Naive thymus-derived CD8-positive, alpha-beta T cell (primary cell): ENCODE measurements around the gene LCMT1. TPM values are rescaled to one million over a fixed set of nuclear protein-coding genes. Genes with fewer than 3 reads are reported as not detected.
"Not testable (repeated sequence)": the region's sequence is repeated elsewhere in the genome, so short reads cannot be mapped to it uniquely, and the experiment has no call there.

Source experiments
- ATAC-seq, 2 donors: fragments of 150-1000 bp; cut with Tn5 transposase in 1 of 2; sonication (Bioruptor Pico), chemical (Tn5 transposase) in 1 of 2; 1 replicate in 1 of 2; 2 replicates in 1 of 2; pipeline ENCODE4 v1.10.0; 2021; ENCODE audit warnings: mild to moderate bottlenecking in 2 of 2, moderate library complexity in 2 of 2
- POLR2A ChIA-PET: fragments of 350-600 bp; sonication (Branson Sonifier 250); formaldehyde crosslinking; loops from one replicate; lab custom pipeline; 2021; ENCODE audit warnings: antibody characterized with exemption; lab: Charles Lee
- DNase-seq, 10 donors: peaks; one replicate each; pipeline versions ENCODE4 v3.0.0 to v3.0.0-alpha.2; 2020 to 2022
- H3K27ac Mint-ChIP-seq, 10 donors: one replicate each; pipeline ENCODE4 v1.8.0; 2020 to 2022; ENCODE audit warnings: mild to moderate bottlenecking in 10 of 10, mixed read lengths in 10 of 10, moderate library complexity in 4 of 10, inconsistent platforms in 1 of 10
- H3K27me3 Mint-ChIP-seq, 5 donors: one replicate each; pipeline ENCODE4 v1.8.0; 2021 to 2022; ENCODE audit warnings: mixed read lengths in 5 of 5
- H3K36me3 Mint-ChIP-seq, 3 donors: one replicate each; pipeline ENCODE4 v1.8.0; 2020 to 2022; ENCODE audit warnings: mixed read lengths in 3 of 3, mild to moderate bottlenecking in 2 of 3, inconsistent platforms in 1 of 3
- H3K4me1 Mint-ChIP-seq, 4 donors: one replicate each; pipeline ENCODE4 v1.8.0; 2021 to 2022; ENCODE audit warnings: mixed read lengths in 4 of 4
- H3K4me3 Mint-ChIP-seq, 10 donors: one replicate each; pipeline ENCODE4 v1.8.0; 2020 to 2022; ENCODE audit warnings: mild to moderate bottlenecking in 10 of 10, mixed read lengths in 10 of 10, moderate library complexity in 6 of 10, inconsistent platforms in 1 of 10
- H3K9me3 Mint-ChIP-seq, 9 donors: one replicate each; pipeline ENCODE4 v1.8.0; 2020 to 2022; ENCODE audit warnings: mixed read lengths in 9 of 9, mild to moderate bottlenecking in 3 of 9, inconsistent platforms in 1 of 9, moderate library complexity in 1 of 9
- polyA plus RNA-seq, 3 donors: library from polyadenylated mRNA; unstranded; fragments of 300-500 nt; fragmentation: Illumina TruSeq; gene quantifications; one replicate each; pipeline ENCODE4 v1.2.3, GENCODE V29; 2021
- total RNA-seq, 8 experiments: library from RNA in 2 of 8; stranded (reverse) in 2 of 8; gene quantifications; one replicate each; pipeline ENCODE4 v1.2.3 and lab custom pipeline; 2021 to 2026

Gene LCMT1
- total RNA-seq, result 10 to 100 TPM; 29.9 to 35.0 TPM
- 10 to 100 TPM; 38.7 to 41.4 (median 40.6) TPM for polyA plus RNA-seq
- 16.7 to 23.6 (median 19.6) reads per million in 6 experiments for total RNA-seq (lab: John Stamatoyannopoulos, UW)

- ATAC-seq, result peak; percentile 91 to 92
- peak within 1 kb of the TSS; percentile 76 to 96 (median 94) for H3K27ac Mint-ChIP-seq
- POLR2A ChIA-PET, result interaction anchor here (1.2 to 7.3 kb wide), 6 partner anchors 17 to 97 kb away, joined by 4 to 245 read pairs (median 10); partner anchors contain the start of gene ARHGAP17
- no peaks in the 10 kb centered on the region for H3K9me3 Mint-ChIP-seq
- peak; percentile 79 to 96 (median 91) for DNase-seq
- H3K27me3 Mint-ChIP-seq, result no peaks in the 10 kb centered on the region
- H3K36me3 Mint-ChIP-seq, result peaks cover 3 to 21% (median 4%) of the 10 kb centered on the region in 3 donors
- H3K4me1 Mint-ChIP-seq, result peaks cover 39 to 77% (median 68%) of the 10 kb centered on the region in 4 donors
- H3K4me3 Mint-ChIP-seq, result peak within 1 kb of the TSS; percentile 92 to 99 (median 96)
These were observed at the start of gene LCMT1 for GRCh38 chr16:25111403-25112166. Gene LCMT1, plus strand, starts transcription at chr16:25111742. Its CDS starts 142 bp downstream, at chr16:25111884.

- peak overlapping the region; percentile 2 to 66 (median 57) for H3K4me3 Mint-ChIP-seq
- H3K9me3 Mint-ChIP-seq, result no peaks in the 10 kb centered on the region
- H3K4me1 Mint-ChIP-seq, result peaks cover 30 to 78% (median 74%) of the 10 kb centered on the region in 4 donors
- H3K27me3 Mint-ChIP-seq, result no peaks in the 10 kb centered on the region
- ATAC-seq (no peak), DNase-seq (no peak)
- POLR2A ChIA-PET, result interaction anchor here (1.2 to 14.8 kb wide), 2 partner anchors 13 to 46 kb away, joined by 5 to 245 read pairs; partner anchors contain the start of gene LCMT1
- H3K27ac Mint-ChIP-seq, result peak overlapping the region; percentile 76 to 98 (median 92)
- no peaks in the 10 kb centered on the region for H3K36me3 Mint-ChIP-seq
These were observed 48.4 kb upstream of the LCMT1 start for GRCh38 chr16:25063102-25063501.

- DNase-seq (no peak), ATAC-seq (no peak)
- no peaks in the 10 kb centered on the region for H3K36me3 Mint-ChIP-seq
- peak overlapping the region; percentile 76 to 98 (median 92) for H3K27ac Mint-ChIP-seq
- H3K4me1 Mint-ChIP-seq, result peaks cover 31 to 78% (median 74%) of the 10 kb centered on the region in 4 donors
- H3K27me3 Mint-ChIP-seq, result no peaks in the 10 kb centered on the region
- POLR2A ChIA-PET, result interaction anchor here (1.2 to 14.8 kb wide), 2 partner anchors 14 to 45 kb away, joined by 5 to 245 read pairs; partner anchors contain the start of gene LCMT1
- no peaks in the 10 kb centered on the region for H3K9me3 Mint-ChIP-seq
- peak overlapping the region in 7 of 10 donors; percentile 12 to 62 (median 52) for H3K4me3 Mint-ChIP-seq
These were observed 47.7 kb upstream of the LCMT1 start for GRCh38 chr16:25063865-25064264.

- Mint-ChIP-seq H3K27ac (peak overlapping the region; percentile 76 to 98 (median 92)), H3K4me3 (peak overlapping the region in 7 of 10 donors; percentile 7 to 62 (median 34)), H3K4me1 (peaks cover 31 to 78% (median 75%) of the 10 kb centered on the region in 4 donors)
- not testable (repeated sequence) for H3K36me3 Mint-ChIP-seq, ATAC-seq, DNase-seq, H3K9me3 Mint-ChIP-seq, H3K27me3 Mint-ChIP-seq
- POLR2A ChIA-PET, result interaction anchor here (0.7 to 14.8 kb wide), 4 partner anchors 15 to 45 kb away, joined by 3 to 245 read pairs (median 4); partner anchors contain the start of gene LCMT1
These were observed 47.3 kb upstream of the LCMT1 start for GRCh38 chr16:25064281-25064680.

- H3K27ac Mint-ChIP-seq, result peak overlapping the region in 9 of 10 donors; percentile 40 to 98 (median 86)
- no peaks in the 10 kb centered on the region for H3K36me3 Mint-ChIP-seq
- ATAC-seq (no peak), DNase-seq (no peak)
- H3K9me3 Mint-ChIP-seq, result no peaks in the 10 kb centered on the region
- peak overlapping the region in 1 of 10 donors; percentile 62 for H3K4me3 Mint-ChIP-seq
- H3K27me3 Mint-ChIP-seq, result no peaks in the 10 kb centered on the region
- POLR2A ChIA-PET, result interaction anchor here (0.7 to 14.8 kb wide), 4 partner anchors 16 to 44 kb away, joined by 3 to 245 read pairs (median 9); partner anchors contain the start of gene LCMT1
- peaks cover 31 to 77% (median 73%) of the 10 kb centered on the region in 4 donors for H3K4me1 Mint-ChIP-seq
These were observed 46.6 kb upstream of the LCMT1 start for GRCh38 chr16:25064937-25065336.

GRCh38 chr16:25065899-25066298 is 45.6 kb upstream of the LCMT1 start:
- Mint-ChIP-seq H3K4me3 (peak overlapping the region; percentile 74 to 92 (median 82)), H3K9me3 (no peaks in the 10 kb centered on the region), H3K27me3 (no peaks in the 10 kb centered on the region), H3K36me3 (no peaks in the 10 kb centered on the region), H3K27ac (peak overlapping the region in 9 of 10 donors; percentile 28 to 96 (median 88)), H3K4me1 (peaks cover 24 to 67% (median 65%) of the 10 kb centered on the region in 4 donors)
- DNase-seq (no peak), ATAC-seq (no peak)
- POLR2A ChIA-PET, result interaction anchor here (0.6 to 14.8 kb wide), 9 partner anchors 8 to 50 kb away, joined by 3 to 245 read pairs (median 8); partner anchors contain the start of genes ARHGAP17 and LCMT1

- Mint-ChIP-seq H3K4me3 (peak overlapping the region; percentile 74 to 92 (median 82)), H3K4me1 (peaks cover 23 to 62% (median 60%) of the 10 kb centered on the region in 4 donors), H3K27ac (peak overlapping the region in 9 of 10 donors; percentile 62 to 96 (median 89)), H3K36me3 (no peaks in the 10 kb centered on the region), H3K27me3 (no peaks in the 10 kb centered on the region), H3K9me3 (no peaks in the 10 kb centered on the region)
- no peak for ATAC-seq
- DNase-seq, result no peak
- POLR2A ChIA-PET, result interaction anchor here (1.0 to 14.8 kb wide), 12 partner anchors 9 to 50 kb away, joined by 3 to 245 read pairs (median 8); partner anchors contain the start of genes ARHGAP17 and LCMT1
These were observed 45.2 kb upstream of the LCMT1 start for GRCh38 chr16:25066426-25066746.

GRCh38 chr16:25066747-25067631 is 44.6 kb upstream of the LCMT1 start:
- Mint-ChIP-seq H3K36me3 (no peaks in the 10 kb centered on the region), H3K4me1 (peaks cover 19 to 56% (median 54%) of the 10 kb centered on the region in 4 donors), H3K4me3 (peak overlapping the region; percentile 82 to 97 (median 94)), H3K27me3 (no peaks in the 10 kb centered on the region), H3K9me3 (no peaks in the 10 kb centered on the region), H3K27ac (peak overlapping the region; percentile 76 to 96 (median 94))
- DNase-seq (peak; percentile 49 to 91 (median 78)), ATAC-seq (peak; percentile 94 to 95)
- POLR2A ChIA-PET, result interaction anchor here (1.0 to 14.8 kb wide), 12 partner anchors 9 to 51 kb away, joined by 3 to 245 read pairs (median 8); partner anchors contain the start of genes ARHGAP17 and LCMT1

- H3K27me3 Mint-ChIP-seq, result no peaks in the 10 kb centered on the region
- H3K36me3 Mint-ChIP-seq, result no peaks in the 10 kb centered on the region
- H3K4me1 Mint-ChIP-seq, result peaks cover 0 to 14% (median 1%) of the 10 kb centered on the region in 4 donors
- POLR2A ChIA-PET, result interaction anchor here (0.7 kb wide), 1 partner anchor 17 kb away, joined by 3 read pairs; no protein-coding TSS in a partner anchor
- H3K27ac Mint-ChIP-seq, result no peak overlapping the region
- H3K9me3 Mint-ChIP-seq, result no peaks in the 10 kb centered on the region
- ATAC-seq (no peak), DNase-seq (no peak)
- H3K4me3 Mint-ChIP-seq, result no peak overlapping the region
These were observed 37.7 kb upstream of the LCMT1 start for GRCh38 chr16:25073854-25074253.

- H3K9me3 Mint-ChIP-seq, result no peaks in the 10 kb centered on the region
- no peaks in the 10 kb centered on the region for H3K27me3 Mint-ChIP-seq
- POLR2A ChIA-PET, result interaction anchor here (0.6 kb wide), 1 partner anchor 12 kb away, joined by 3 read pairs; no protein-coding TSS in a partner anchor
- peaks cover 0 to 3% (median 0%) of the 10 kb centered on the region in 3 donors for H3K36me3 Mint-ChIP-seq
- no peak overlapping the region for H3K4me3 Mint-ChIP-seq
- H3K27ac Mint-ChIP-seq, result no peak overlapping the region
- peaks cover 0 to 9% (median 2%) of the 10 kb centered on the region in 4 donors for H3K4me1 Mint-ChIP-seq
- DNase-seq (no peak), ATAC-seq (no peak)
These were observed 33.1 kb upstream of the LCMT1 start for GRCh38 chr16:25078386-25078978.
